GM12865 (cell line): ENCODE results near the gene NALCN.

Source experiments
- DNase-seq: peaks from one replicate; pipeline ENCODE4 v3.0.0; 2010; ENCODE audit warnings: low read depth
- H3K4me3 ChIP-seq: 2 replicates; pipeline ENCODE4 v1.5.1; 2011; ENCODE audit warnings: mild to moderate bottlenecking, low read depth, low read length, control low read depth
- TF ChIP-seq, protein P1 (sequence below): IDR thresholded peaks from 2 replicates; pipeline ENCODE4 v1.5.1; 2011; ENCODE audit warnings: low read length, control low read depth, low read depth, inconsistent platforms; ENCODE audit not compliant: insufficient read depth; ENCODE audit errors: missing control alignments

Gene NALCN

GRCh38 chr13:101300531-101300930 is 115.8 kb downstream of the NALCN start:
- TF ChIP-seq, protein P1, sequence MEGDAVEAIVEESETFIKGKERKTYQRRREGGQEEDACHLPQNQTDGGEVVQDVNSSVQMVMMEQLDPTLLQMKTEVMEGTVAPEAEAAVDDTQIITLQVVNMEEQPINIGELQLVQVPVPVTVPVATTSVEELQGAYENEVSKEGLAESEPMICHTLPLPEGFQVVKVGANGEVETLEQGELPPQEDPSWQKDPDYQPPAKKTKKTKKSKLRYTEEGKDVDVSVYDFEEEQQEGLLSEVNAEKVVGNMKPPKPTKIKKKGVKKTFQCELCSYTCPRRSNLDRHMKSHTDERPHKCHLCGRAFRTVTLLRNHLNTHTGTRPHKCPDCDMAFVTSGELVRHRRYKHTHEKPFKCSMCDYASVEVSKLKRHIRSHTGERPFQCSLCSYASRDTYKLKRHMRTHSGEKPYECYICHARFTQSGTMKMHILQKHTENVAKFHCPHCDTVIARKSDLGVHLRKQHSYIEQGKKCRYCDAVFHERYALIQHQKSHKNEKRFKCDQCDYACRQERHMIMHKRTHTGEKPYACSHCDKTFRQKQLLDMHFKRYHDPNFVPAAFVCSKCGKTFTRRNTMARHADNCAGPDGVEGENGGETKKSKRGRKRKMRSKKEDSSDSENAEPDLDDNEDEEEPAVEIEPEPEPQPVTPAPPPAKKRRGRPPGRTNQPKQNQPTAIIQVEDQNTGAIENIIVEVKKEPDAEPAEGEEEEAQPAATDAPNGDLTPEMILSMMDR = no peak
- no peak overlapping the region for H3K4me3 ChIP-seq
- no peak for DNase-seq

DNA sequence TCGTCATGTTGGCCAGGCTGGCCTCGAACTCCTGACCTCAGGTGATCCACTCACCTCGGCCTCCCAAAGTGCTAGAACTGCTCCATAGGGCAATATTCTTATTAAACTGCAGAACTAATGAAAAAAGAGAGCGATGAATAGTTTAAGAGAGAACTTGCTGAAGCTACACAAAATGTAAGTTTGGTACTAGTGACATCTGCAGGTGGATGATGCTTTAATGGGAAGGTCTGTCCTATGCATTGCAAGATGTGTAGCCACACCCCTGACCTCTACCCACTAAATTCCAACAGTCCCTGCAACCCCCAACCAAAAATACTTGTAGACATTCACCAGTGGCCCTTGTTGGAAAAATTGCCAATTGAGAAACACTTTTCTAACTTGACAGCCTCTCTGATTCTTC is 117.8 kb downstream of the NALCN start:
- DNase-seq = no peak
- H3K4me3 ChIP-seq = no peak overlapping the region
- TF ChIP-seq, protein P1 = no peak

GRCh38 chr13:101297794-101298193 is 118.5 kb downstream of the NALCN start:
- H3K4me3 ChIP-seq = no peak overlapping the region
- DNase-seq = no peak
- TF ChIP-seq, protein P1 = no peak

DNA sequence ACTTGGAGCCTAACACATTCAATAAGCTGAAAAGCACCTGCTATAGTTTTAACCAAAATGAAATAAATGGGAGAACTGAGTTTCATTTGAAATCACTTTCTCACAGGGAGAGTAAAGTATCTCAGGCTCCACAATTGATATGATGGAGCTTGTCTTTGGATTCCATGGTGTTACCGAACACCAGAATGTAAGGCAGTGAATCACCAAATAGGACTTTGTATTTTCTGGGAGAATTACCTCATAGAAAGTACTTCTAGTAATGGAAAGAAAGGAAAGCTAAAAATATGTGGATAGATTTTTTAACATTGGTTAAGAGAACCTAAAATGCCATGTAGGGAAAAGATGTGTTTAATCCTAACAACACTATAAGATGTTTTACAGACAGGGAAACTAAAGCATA is 123.6 kb downstream of the NALCN start:
- TF ChIP-seq, protein P1 = no peak
- no peak for DNase-seq
- H3K4me3 ChIP-seq = no peak overlapping the region

DNA sequence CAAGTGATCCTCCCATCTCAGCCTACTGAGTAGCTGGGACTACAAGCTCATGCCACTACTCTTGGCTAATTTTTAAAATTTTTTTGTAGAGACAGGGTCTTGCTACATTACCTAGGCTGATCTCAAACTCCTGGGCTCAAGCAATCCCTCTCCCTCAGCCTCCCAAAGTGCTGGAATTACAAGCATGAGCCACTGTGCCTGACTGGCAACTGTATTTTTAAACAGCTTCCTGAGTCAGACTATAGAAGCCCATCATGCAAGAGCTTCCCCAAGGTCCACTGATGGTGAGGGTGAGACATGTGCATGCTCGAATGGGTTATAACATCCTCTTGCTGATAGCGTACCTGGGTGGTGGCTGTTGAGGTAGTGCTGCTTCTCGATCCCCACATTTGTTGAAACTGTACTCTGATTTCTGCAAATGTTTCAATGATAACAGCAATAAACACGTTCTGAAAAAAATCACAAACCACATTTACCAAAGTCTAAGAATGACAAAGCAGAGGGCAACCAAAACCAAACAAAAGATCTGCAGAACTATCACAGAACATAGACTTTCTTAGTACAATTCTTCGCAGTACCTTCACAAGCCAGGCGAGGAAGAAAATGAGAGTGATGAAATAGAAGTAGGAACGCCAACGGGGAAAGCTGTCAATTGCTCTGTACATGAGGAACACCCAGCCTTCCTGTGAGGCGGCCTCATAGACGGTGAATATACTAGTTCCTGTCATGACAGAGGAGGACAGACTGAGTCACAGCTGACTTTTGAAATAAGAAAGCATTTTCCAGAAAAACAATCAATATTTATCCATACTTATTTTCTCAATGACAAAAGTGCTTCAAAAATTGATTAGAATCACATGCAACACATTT is 124.4 kb downstream of the NALCN start:
- no peak for DNase-seq
- TF ChIP-seq, protein P1 = no peak
- H3K4me3 ChIP-seq = no peak overlapping the region

DNA sequence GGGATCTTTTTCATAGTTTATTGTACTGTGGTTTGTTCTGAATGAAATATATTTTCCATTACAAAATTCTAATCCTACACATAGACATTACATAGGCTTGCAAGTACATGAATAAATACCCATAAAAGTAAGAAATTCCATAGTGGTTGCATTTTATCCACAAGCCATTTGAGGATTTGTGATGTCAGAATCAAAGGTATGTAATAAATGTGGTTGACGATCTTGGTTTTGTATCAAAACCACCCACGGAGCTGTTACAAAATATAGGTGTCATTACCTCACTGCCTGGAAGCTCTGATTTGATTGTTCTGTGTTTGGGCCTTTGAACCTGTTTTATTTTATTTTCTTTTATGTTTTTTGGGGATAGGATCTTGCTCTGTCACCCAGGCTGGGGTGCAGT is 125.1 kb downstream of the NALCN start:
- no peak overlapping the region for H3K4me3 ChIP-seq
- TF ChIP-seq, protein P1 = no peak
- no peak for DNase-seq

DNA sequence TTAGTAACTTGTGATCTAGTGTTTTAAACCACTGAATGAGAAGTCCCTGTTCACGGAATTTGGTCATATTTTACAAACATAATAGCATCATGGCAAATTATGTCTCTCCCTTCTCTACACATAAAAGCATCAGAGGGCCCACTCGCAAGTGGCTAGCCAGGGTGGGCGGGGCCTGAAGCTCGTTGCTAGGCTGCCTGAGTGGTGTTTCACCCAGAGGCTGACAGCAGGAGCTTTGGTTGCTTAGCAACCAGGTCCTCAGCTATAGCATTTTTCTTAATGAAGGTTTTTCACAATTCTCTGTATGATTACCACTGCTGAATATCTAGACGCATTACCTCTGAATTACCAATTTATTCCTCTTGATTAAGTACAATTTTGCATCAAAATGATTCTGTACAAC is 126.5 kb downstream of the NALCN start:
- peak; percentile 13 for DNase-seq
- no peak overlapping the region for H3K4me3 ChIP-seq
- TF ChIP-seq, protein P1 = no peak
